ENCODE data around the gene PRKAG2.

PRKAG2 gene

GRCh38 chr7:151514461-151515275 is 362.2 kb downstream of the PRKAG2 start:
- no peak for TF ChIP-seq CTCF (IDR thresholded peaks at IDR 0.05; ENCODE audit: low read depth, low read length)
- DNase-seq (ENCODE audit: low read depth in 2 of 2): peak in 1 of 2 donors; percentile 33
- H3K4me3 ChIP-seq (replicated peaks in 1 of 2; ENCODE audit: low read depth in 2 of 2, low read length in 2 of 2): no peak overlapping the region

GRCh38 chr7:151513133-151513532 is 363.8 kb downstream of the PRKAG2 start:
- DNase-seq (ENCODE audit: low read depth in 2 of 2): no peak
- H3K4me3 ChIP-seq (replicated peaks in 1 of 2; ENCODE audit: low read depth in 2 of 2, low read length in 2 of 2): no peak overlapping the region
- no peak for TF ChIP-seq CTCF (IDR thresholded peaks at IDR 0.05; ENCODE audit: low read depth, low read length)

- TF ChIP-seq CTCF (IDR thresholded peaks at IDR 0.05; ENCODE audit: low read depth, low read length): no peak
- H3K4me3 ChIP-seq (replicated peaks in 1 of 2; ENCODE audit: low read depth in 2 of 2, low read length in 2 of 2): no peak overlapping the region
- no peak for DNase-seq (ENCODE audit: low read depth in 2 of 2)
Observed at GRCh38 chr7:151512353-151512752, 364.6 kb downstream of the PRKAG2 start.

- peak; percentile 44 to 46 for DNase-seq (ENCODE audit: low read depth in 2 of 2)
- no peak overlapping the region for H3K4me3 ChIP-seq (replicated peaks in 1 of 2; ENCODE audit: low read depth in 2 of 2, low read length in 2 of 2)
- no peak for TF ChIP-seq CTCF (IDR thresholded peaks at IDR 0.05; ENCODE audit: low read depth, low read length)
Observed at GRCh38 chr7:151511946-151512345, 365.0 kb downstream of the PRKAG2 start.

- no peak overlapping the region for H3K4me3 ChIP-seq (replicated peaks in 1 of 2; ENCODE audit: low read depth in 2 of 2, low read length in 2 of 2)
- no peak for TF ChIP-seq CTCF (IDR thresholded peaks at IDR 0.05; ENCODE audit: low read depth, low read length)
- DNase-seq (ENCODE audit: low read depth in 2 of 2): no peak
Observed at GRCh38 chr7:151511270-151511669, 365.6 kb downstream of the PRKAG2 start.

GRCh38 chr7:151509670-151510333 is 367.1 kb downstream of the PRKAG2 start:
- DNase-seq (ENCODE audit: low read depth in 2 of 2): peak in 1 of 2 donors; percentile 13
- no peak overlapping the region for H3K4me3 ChIP-seq (replicated peaks in 1 of 2; ENCODE audit: low read depth in 2 of 2, low read length in 2 of 2)
- TF ChIP-seq CTCF (IDR thresholded peaks at IDR 0.05; ENCODE audit: low read depth, low read length): no peak
